Stimulated activated naive CD8-positive, alpha-beta T cell treated with anti-CD3 and anti-CD28 coated beads, Interleukin-15, amount 100 ng/mL, for 72 hours (primary cell): ENCODE data around the gene THSD4.

Experiments used
- ATAC-seq: fragments of 150-1000 bp; cut with Tn5 transposase; 2 replicates; pipeline ENCODE4 v1.10.0; 2021; ENCODE audit warnings: mild to moderate bottlenecking, moderate library complexity
- DNase-seq, 2 donors: peaks; one replicate each; pipeline ENCODE4 v3.0.0; 2021 to 2022
- H3K27ac Mint-ChIP-seq, 2 donors: one replicate each; pipeline ENCODE4 v1.8.0; 2022; ENCODE audit warnings: mild to moderate bottlenecking in 2 of 2, mixed read lengths in 2 of 2, moderate library complexity in 2 of 2
- H3K27me3 Mint-ChIP-seq: one replicate; pipeline ENCODE4 v1.8.0; 2022; ENCODE audit warnings: mixed read lengths
- H3K4me1 Mint-ChIP-seq: one replicate; pipeline ENCODE4 v1.8.0; 2022; ENCODE audit warnings: mild to moderate bottlenecking, mixed read lengths
- H3K4me3 Mint-ChIP-seq, 2 donors: one replicate each; pipeline ENCODE4 v1.8.0; 2022; ENCODE audit warnings: mild to moderate bottlenecking in 2 of 2, mixed read lengths in 2 of 2, moderate library complexity in 1 of 2
- H3K9me3 Mint-ChIP-seq, 2 donors: one replicate each; pipeline ENCODE4 v1.8.0; 2022; ENCODE audit warnings: mixed read lengths in 2 of 2

The THSD4 gene

DNA sequence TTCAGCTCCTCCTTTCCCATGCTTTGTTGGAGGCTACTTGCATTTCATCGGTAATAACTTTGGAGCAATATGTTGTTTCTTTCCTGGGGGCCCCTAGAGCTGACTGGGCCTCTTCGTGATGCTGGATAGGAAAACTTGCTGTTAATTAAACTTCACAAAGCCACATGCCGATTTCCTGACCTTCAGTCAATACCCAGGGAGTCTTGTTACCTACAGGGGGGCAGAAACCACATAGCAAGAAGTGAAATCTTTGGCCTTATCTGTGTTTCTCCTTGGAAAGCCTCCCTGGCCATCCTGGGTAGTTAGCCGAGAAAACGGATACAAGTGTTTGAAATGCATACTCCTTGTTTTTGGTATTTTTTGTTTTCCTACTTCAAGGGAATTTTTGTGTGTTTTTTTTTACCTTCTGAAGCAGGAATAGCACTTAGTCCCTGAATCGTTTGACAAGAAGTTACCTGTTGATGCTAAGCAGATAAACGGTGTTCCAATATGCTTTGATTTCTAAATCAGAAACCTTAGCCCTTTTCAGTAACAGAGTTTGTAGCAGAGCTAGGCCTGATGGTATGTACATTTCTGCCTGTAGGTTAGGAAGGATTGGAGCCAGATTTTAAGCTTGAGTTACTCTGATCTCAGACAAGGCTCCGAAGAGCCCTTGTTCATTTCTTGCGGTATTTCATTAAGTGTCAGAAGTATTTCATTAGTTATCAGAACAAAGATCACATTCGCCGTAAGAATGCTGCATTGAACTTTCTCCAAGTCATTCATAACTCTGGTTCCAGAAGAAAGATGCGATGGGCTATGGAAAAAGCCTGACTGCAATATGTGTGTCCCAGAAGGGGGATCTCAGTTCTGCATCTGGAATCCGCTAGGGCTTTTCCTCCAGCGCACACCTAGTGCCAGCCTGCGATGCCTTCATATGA is 111.5 kb downstream of the THSD4 start:
- DNase-seq (no peak), ATAC-seq (no peak)
- Mint-ChIP-seq H3K9me3 (no peaks in the 10 kb centered on the region), H3K4me1 (no peaks in the 10 kb centered on the region), H3K27ac (no peak overlapping the region), H3K4me3 (no peak overlapping the region), H3K27me3 (peaks cover 23% of the 10 kb centered on the region)

DNA sequence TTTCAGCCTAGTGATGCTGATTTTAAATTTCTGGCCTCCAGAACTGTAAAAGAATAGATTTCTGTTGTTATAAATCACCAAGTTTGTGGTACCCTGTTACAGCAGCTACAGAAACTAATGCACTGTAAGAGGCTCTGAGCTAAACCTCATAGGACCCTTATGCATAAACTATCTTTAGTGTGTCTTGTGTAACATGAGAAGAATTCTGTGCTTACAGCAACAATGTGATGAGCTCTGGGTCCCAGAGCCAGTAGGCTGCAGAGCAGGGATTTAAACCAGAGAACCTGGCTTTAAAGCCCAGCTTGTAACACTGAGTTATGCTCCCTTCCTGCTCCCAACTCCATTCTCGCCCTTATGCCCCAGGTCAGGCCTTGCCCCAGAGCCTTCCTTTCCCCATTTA is 113.1 kb downstream of the THSD4 start:
- DNase-seq (no peak), ATAC-seq (no peak)
- H3K4me1 Mint-ChIP-seq: no peaks in the 10 kb centered on the region
- no peak overlapping the region for H3K4me3 Mint-ChIP-seq
- peaks cover 29% of the 10 kb centered on the region for H3K27me3 Mint-ChIP-seq
- H3K9me3 Mint-ChIP-seq: no peaks in the 10 kb centered on the region
- H3K27ac Mint-ChIP-seq: no peak overlapping the region

DNA sequence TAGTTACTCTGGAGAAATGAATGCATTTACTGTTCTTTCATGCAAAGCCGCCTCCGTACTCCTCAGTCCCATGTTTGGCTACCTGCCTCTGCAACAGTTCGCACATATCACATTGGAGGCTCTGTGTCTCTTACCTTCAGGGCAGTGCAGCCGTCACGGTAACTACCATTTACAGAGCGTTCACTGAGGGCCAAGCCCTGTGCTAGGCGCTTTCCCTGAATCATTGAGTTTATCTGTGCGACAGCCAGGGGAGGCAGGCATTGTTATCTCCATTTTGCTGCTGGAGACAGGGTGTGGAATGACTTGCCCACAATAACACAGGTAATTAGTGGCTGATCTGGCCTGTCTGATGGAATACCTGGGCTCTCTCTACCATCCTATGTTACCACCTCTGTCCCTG is 115.0 kb downstream of the THSD4 start:
- no peak overlapping the region for H3K27ac Mint-ChIP-seq
- H3K4me3 Mint-ChIP-seq: no peak overlapping the region
- no peak for ATAC-seq
- peaks cover 23% of the 10 kb centered on the region for H3K27me3 Mint-ChIP-seq
- no peak for DNase-seq
- H3K4me1 Mint-ChIP-seq: no peaks in the 10 kb centered on the region
- H3K9me3 Mint-ChIP-seq: no peaks in the 10 kb centered on the region

DNA sequence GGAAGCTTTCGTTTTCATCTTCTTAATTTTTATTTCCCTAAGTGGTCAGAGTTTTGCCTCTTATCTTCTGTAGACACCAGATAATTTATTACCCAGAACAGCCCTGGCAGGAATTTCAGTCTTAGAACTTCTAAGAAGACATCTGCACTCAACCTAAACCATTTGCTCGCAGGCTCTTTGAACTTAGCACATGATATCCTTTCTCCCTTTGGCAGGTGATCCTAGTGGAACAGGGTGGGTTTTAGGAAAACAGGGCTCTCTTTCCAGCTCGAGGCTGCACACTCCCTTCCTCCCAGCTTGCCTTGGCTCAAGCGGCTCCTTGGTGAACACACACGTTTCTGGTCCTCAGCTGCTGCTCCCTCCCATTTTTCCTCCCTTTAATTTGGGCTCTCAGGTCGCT is 116.5 kb downstream of the THSD4 start:
- Mint-ChIP-seq H3K27ac (no peak overlapping the region), H3K4me3 (no peak overlapping the region), H3K9me3 (no peaks in the 10 kb centered on the region), H3K4me1 (no peaks in the 10 kb centered on the region), H3K27me3 (peaks cover 27% of the 10 kb centered on the region)
- DNase-seq (no peak), ATAC-seq (no peak)

DNA sequence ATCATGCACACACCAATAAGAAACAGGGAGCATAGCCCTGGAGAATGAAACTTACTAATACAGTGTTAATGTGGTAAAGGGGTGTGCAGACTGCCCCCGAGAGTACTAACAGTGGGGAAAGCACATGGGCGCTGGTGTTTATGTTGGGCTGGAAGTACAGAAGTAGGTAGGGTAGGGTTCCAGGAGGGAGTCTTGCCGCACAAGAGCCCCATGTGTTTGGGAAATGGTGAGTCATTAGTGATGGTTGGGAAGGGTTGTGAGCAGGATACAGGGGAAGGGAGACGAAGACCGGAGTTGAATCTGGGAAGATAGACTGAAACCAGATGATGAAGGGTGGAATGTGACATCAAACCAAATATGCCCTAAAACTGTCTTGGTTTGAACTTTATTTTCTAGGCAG is 117.1 kb downstream of the THSD4 start:
- ATAC-seq: no peak

DNA sequence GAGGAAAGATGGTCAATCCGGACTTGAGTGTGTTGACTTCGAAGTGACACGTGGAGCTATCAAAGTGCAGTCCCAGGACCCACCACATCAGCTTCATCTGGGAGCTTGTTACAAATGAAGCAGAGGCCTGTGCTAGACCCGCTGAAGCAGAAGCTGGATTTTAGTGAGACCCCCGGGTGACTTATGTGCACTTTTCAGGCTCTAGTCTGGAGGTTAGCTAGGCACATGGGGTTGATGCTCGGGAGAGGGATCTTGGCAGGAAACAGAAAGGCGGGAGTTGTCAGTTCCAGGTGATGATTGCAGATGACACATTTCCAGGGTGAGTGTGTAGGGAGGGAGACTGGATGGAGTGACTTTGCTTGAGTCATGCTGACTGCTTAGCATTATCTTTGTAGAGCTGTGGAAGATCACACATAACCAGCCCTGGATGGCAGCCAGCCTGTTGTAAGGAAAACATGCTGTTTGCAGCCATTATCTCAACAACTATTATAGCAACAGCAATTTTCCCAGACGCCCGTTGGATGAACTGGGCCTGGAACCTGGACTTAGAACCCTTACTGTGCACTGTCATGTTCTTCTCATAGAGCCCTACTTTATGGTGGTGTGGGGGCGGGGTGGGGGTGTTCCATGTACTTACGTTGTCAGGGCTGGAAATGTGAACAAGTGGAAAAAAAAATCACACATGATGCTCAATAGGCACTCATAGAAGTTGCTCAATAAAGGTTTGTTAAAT is 122.4 kb downstream of the THSD4 start:
- H3K27me3 Mint-ChIP-seq: peaks cover 24% of the 10 kb centered on the region
- no peak overlapping the region for H3K27ac Mint-ChIP-seq
- no peaks in the 10 kb centered on the region for H3K9me3 Mint-ChIP-seq
- H3K4me1 Mint-ChIP-seq: no peaks in the 10 kb centered on the region
- ATAC-seq (no peak), DNase-seq (no peak)
- H3K4me3 Mint-ChIP-seq: no peak overlapping the region

More for the DNA sequence above, 117.1 kb downstream of the THSD4 start:
- no peak overlapping the region for H3K27ac Mint-ChIP-seq
- no peaks in the 10 kb centered on the region for H3K4me1 Mint-ChIP-seq
- no peak overlapping the region for H3K4me3 Mint-ChIP-seq
- no peak for DNase-seq
- H3K27me3 Mint-ChIP-seq: peaks cover 33% of the 10 kb centered on the region
- H3K9me3 Mint-ChIP-seq: no peaks in the 10 kb centered on the region

DNA sequence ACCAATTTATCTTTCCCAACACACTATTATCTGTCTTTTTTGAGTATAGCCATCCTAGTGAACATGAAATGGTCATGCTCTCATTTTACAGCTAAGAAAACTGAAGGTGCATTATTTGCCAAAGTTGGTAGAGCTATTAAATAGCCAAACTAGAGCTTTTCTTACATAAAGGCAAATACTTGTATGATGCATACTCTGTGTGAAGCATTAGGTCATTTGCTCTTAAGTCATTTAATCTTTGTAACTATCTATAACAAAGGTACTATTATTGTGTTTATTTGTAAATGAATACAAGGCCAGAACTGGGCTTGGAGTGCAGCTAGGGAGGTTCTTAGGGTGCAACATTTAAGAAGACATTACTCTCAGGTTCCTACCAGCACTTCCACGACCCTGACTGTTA is 123.7 kb downstream of the THSD4 start:
- DNase-seq (no peak), ATAC-seq (no peak)
- no peaks in the 10 kb centered on the region for H3K9me3 Mint-ChIP-seq
- no peak overlapping the region for H3K27ac Mint-ChIP-seq
- peaks cover 22% of the 10 kb centered on the region for H3K27me3 Mint-ChIP-seq
- H3K4me1 Mint-ChIP-seq: no peaks in the 10 kb centered on the region
- H3K4me3 Mint-ChIP-seq: no peak overlapping the region

DNA sequence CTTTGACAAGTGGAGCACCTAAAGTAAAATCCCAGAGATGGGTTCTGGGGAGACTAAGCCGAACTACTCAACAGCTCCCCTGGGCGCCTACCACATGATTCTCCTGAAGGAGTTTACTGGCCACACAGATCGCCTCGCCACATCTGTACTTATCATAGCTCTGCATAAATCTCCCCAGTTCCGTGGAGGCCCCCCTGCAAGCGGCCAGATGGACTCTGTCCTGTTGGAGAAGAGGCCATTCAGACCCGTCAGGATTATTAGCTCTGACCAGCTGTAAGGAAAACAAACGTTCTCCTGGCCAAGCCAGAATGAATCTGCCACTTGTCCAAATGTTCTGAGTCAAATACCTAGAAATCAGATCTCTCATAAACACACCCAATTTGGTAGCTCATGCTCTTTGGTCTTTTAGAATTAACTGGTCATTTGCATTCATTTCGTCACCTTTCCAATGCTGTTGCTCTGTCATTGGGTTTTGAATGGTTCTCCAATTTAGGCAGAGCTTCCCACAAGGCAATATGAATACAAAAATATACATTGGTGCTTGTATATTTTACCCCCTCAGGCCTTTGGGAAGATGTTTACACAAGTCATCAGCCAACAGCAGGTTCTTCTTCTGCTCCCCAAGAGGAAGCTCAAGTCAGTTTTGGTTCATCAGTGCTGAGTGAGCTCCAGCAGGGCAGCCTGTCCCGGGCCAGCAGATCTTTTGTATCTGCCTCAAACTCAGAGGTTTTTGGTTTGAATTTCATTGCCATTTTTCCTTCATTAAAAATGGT is 124.5 kb downstream of the THSD4 start:
- Mint-ChIP-seq H3K4me3 (no peak overlapping the region), H3K9me3 (no peaks in the 10 kb centered on the region), H3K4me1 (no peaks in the 10 kb centered on the region), H3K27ac (no peak overlapping the region), H3K27me3 (peaks cover 22% of the 10 kb centered on the region)
- no peak for DNase-seq
- ATAC-seq: no peak

DNA sequence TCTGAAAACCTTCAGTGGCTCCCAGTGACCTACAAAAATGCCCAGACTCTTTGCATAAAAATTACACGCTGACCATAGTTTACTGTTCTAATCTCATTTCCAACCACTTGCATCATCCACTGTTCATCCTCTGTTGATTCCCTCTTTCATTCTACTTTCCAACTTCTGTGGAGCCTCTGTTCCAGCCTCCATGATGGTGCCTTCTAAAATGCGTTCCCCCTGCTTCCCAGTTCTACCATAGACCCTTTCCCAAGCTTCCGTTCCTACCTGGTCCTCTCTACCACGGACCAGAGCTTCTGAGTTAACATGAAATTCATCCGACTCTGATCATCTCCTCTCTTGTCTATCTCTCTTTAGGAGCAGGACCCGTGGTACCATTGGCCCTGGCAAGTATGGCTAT is 127.0 kb downstream of the THSD4 start:
- Mint-ChIP-seq H3K9me3 (no peaks in the 10 kb centered on the region), H3K4me1 (no peaks in the 10 kb centered on the region), H3K27me3 (peaks cover 16% of the 10 kb centered on the region), H3K27ac (no peak overlapping the region), H3K4me3 (no peak overlapping the region)
- ATAC-seq: no peak
- DNase-seq: no peak

DNA sequence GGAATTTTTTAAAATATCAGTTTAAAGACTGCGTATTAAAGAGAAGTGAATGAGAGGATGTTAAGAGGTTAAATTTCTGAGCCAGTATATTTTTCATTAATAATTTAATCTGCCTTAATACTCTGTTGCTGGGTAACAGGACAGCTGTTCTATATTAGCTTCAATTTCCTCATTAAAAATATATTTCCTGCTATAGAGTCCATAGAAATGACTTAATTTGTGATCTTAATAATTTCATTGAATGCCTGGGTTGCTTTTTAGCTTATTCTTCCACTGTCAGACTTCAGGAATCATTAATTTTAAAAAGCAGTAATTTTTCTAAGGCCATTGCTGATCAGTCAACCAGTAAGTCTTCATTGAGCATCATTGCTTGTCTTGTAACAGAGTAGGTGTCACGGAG is 129.0 kb downstream of the THSD4 start:
- Mint-ChIP-seq H3K27me3 (peaks cover 24% of the 10 kb centered on the region), H3K4me1 (no peaks in the 10 kb centered on the region), H3K9me3 (no peaks in the 10 kb centered on the region), H3K4me3 (no peak overlapping the region), H3K27ac (no peak overlapping the region)
- no peak for ATAC-seq
- no peak for DNase-seq

DNA sequence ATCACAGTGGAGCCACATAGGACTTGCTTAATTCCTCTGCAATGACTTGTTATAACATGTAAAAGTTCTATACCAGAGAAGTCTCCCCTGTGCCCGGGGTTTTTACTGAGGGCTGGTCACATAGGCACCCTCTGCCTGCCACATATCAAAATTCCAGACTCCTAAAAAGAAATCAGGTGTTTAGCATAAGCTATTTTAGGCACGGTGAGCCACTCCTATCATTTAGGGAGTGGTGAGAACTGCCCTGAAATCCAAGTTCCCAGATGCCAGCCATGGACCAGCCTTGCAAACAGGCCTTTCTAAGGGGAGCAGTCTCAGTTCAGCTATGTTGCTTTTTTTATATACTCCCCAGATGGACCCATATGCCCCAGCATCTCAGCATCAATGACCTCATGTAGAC is 130.3 kb downstream of the THSD4 start:
- Mint-ChIP-seq H3K9me3 (no peaks in the 10 kb centered on the region), H3K4me3 (no peak overlapping the region)

DNA sequence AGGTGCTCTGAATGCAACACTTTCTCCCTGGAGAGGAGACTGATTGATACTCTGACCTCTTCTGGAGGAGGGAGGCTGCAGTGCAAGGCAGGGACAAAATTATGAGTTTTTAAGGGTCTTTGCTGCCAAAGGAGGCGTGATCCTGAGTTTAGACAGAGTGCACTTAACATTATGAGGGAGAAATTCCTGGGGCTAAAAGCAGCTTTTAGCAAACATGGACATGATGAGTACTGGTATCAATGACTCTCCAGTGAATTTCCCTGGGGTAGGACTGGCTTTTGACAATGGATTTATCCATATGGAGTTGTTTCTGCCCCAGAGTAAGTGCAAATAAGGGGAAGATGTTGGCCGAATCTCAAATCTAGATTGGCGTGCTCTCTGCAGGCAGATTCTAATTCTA is 133.1 kb downstream of the THSD4 start:
- Mint-ChIP-seq H3K27me3 (peaks cover 16% of the 10 kb centered on the region), H3K27ac (no peak overlapping the region), H3K4me1 (no peaks in the 10 kb centered on the region), H3K9me3 (no peaks in the 10 kb centered on the region), H3K4me3 (no peak overlapping the region)
- DNase-seq: no peak
- ATAC-seq: no peak

More for the DNA sequence above, 130.3 kb downstream of the THSD4 start:
- peaks cover 16% of the 10 kb centered on the region for H3K27me3 Mint-ChIP-seq
- no peak for DNase-seq
- no peak overlapping the region for H3K27ac Mint-ChIP-seq
- H3K4me1 Mint-ChIP-seq: no peaks in the 10 kb centered on the region
- ATAC-seq: no peak

DNA sequence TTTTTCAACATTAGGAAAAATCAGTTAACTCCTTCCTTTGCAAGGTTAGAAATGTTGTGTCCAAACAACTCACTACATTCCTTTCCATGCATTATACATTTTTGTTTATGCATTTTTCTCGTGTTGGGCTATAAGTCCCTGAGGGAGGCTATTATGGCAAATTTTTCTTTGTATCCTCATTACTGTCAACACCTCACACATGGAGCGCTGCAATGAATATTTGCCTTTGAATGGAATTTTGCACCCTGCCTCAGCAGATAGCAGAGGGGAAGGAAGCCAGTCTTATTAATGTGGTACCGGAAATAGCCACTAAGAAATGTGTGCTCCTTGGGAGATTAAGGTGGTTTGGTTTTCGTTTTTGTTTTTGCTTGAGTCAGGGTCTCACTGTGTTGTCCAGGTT is 134.7 kb downstream of the THSD4 start:
- no peaks in the 10 kb centered on the region for H3K4me1 Mint-ChIP-seq
- no peaks in the 10 kb centered on the region for H3K9me3 Mint-ChIP-seq
- no peak overlapping the region for H3K4me3 Mint-ChIP-seq
- no peak for ATAC-seq
- H3K27ac Mint-ChIP-seq: no peak overlapping the region
- no peak for DNase-seq
- peaks cover 16% of the 10 kb centered on the region for H3K27me3 Mint-ChIP-seq

DNA sequence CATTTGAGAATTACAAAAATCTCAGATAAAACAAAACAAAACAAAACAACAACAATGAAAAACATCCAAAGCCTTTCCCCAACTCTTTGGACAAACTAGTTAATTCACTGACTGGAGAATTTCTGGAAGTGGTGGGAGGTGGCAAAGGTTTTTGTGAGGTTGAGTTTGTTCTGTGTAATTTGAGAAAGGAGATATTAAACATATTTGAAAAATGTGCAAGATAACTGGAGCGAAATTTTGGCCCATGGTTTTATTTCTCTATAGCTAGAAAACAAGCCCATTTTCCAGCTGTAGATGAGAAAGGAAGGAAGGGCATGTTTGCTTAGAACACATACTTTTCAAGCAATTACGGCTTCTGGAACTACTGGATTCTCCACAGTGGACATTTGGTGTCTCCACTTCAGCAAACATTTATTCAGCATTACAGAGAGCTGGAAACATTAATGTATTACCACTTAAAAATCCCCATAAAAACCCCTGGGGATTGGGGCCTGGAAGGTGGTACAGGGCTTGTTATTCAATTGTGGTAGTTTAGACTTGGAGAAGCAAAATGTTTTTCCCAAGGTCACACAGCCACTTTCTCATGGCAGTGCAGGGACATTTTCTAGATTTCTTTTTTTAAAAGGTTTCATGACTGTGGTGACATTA is 135.8 kb downstream of the THSD4 start:
- DNase-seq: no peak
- H3K4me3 Mint-ChIP-seq: no peak overlapping the region
- ATAC-seq: no peak
- no peaks in the 10 kb centered on the region for H3K4me1 Mint-ChIP-seq
- no peaks in the 10 kb centered on the region for H3K9me3 Mint-ChIP-seq
- peaks cover 16% of the 10 kb centered on the region for H3K27me3 Mint-ChIP-seq
- H3K27ac Mint-ChIP-seq: no peak overlapping the region

DNA sequence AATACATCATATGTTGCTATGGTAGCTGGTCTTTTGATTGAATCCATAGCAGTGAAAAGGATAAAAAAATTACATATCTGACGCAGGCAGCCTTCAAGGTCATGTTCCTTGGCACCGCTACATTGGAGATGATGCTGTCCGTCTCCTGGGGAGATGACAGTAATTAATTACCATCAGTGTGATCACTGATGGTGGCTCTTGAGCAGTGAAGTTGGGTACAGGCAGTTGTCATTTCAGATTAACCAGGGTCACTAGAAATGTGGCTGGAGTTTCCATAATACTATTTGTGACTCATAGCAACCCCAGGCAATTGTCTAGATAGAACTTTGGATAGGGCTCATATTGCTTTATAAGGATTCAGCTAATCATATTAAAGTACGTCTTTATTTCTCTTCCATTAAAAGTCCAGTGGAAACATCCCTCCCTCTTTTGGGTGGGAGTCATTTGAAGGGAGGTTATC is 136.3 kb downstream of the THSD4 start:
- Mint-ChIP-seq H3K27ac (no peak overlapping the region), H3K27me3 (peaks cover 19% of the 10 kb centered on the region), H3K9me3 (no peaks in the 10 kb centered on the region), H3K4me1 (no peaks in the 10 kb centered on the region), H3K4me3 (no peak overlapping the region)
- ATAC-seq (no peak), DNase-seq (no peak)
